T-helper 1 cell (primary cell): ENCODE measurements around the gene PLOD2.

Experiments
- DNase-seq, 5 donors: peaks; one replicate each; pipeline ENCODE4 v3.0.0-alpha.2; 2012 to 2020

Gene PLOD2

DNA sequence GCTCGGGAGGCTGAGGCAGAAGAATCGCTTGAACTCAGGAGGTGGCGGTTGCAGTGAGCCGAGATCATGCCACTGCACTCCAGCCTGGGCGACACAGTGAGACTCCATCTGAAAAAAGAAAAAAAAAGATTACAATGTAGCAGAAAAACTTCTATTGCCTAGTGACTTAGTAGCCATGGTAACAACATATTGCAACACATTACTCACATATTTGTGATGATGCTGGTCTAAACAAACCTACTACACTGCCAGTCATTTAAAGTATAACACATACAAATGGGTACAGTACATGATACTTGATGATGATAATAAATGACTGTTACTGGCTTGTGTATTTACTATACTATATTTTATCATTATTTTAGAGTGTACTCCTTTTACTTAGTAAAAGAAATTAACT lies 125.6 kb downstream of the PLOD2 start:
- no peak for DNase-seq

DNA sequence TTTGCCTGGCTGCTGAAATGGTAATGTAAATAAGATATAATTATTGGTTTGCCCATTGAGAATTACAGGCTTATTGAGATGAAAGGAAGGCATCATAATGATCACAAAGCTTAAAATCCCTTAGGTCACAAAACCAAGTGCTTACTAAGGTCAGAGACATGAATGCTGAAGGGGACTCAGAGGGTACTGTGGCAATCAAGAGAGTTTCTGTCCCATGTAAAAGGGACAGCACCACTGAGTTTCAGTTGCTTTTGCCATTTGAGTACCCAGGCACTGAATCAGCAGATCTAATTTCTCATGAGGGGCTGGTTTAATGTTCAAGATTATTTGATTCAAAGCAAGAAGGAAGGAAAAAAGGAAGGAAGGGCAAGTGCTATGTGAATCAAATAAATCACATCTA lies 127.0 kb downstream of the PLOD2 start:
- no peak for DNase-seq

DNA sequence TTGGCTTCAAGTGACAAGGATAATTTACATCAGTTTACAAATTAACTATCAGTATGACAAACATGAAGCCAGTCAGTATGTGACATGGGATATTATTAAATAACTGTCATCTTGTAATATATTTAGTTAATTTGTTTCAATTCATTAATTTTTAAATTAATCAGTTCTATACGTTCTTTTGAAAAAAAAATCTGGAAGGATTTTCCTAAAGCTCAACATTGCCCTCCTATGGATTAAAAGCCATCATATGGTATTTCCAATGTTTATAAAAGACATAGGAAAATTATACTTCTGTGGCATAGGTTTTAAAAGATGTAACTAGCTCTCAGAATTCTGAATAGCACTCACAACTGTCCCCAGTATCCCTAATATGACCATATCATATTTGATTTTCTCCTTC lies 134.4 kb downstream of the PLOD2 start:
- no peak for DNase-seq

DNA sequence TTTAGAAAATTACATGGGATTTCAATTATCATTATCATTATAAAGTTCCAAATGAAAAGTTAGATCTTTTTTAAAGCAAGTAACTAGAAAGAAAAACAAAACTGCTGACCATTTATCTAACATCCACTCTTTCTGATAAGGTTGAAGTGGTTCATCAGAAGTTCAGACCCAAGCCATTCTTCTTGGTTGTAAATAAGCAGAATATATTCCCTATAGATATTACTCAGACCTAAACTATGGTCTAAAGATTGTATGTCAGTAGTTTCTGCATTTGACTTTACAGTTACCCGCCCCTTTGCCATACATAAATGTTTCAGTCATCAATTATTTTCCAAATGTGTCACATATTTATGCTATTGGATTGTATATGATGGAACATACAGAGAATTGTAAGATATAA lies 136.7 kb downstream of the PLOD2 start:
- no peak for DNase-seq

DNA sequence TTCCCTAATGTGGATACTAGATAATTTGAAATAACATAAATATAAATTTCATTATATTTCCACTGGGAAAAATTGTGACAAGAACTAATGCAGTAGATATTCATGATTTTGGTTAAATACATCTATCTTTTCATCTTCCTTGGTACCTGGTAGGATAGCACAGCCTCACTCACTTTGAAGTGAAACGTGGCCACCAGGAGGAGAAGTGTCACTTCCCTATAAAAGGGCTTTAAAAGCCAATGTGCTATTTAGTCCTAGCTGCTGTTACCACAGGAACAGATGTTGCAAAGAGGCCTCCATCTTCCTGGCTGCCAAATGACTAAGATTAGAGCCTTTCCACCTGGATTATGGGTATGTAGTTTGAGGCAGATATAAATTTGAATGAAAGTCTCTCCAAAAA lies 140.0 kb downstream of the PLOD2 start:
- DNase-seq = no peak

DNA sequence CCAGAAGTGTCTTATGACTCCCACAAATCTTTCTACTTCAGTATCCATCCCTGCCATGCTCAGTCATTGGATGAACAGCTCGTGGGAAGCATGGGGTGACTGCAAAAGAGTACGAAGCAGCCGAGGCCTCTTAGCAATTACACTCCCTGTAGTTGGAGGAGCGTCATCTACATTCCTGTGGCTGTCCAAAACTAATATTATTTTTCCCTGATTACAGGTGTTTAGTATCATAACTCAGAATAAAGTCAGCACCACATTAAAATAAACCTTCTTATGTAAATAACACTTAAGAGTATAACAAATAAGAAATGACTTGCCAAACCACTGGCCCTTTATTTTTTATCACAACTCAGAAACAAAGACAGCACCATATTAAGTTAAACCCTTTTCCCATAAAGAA lies 141.5 kb downstream of the PLOD2 start:
- DNase-seq = no peak
